Measurements from ENCODE around the gene SPTBN5. TPM values are rescaled to one million over a fixed set of nuclear protein-coding genes. Genes with fewer than 3 reads are reported as not detected.

SPTBN5 gene
- 1.7 and 1.9 TPM in 2 replicates for total RNA-seq (2014; rRNA removed; shearing (Covaris generic))

DNA sequence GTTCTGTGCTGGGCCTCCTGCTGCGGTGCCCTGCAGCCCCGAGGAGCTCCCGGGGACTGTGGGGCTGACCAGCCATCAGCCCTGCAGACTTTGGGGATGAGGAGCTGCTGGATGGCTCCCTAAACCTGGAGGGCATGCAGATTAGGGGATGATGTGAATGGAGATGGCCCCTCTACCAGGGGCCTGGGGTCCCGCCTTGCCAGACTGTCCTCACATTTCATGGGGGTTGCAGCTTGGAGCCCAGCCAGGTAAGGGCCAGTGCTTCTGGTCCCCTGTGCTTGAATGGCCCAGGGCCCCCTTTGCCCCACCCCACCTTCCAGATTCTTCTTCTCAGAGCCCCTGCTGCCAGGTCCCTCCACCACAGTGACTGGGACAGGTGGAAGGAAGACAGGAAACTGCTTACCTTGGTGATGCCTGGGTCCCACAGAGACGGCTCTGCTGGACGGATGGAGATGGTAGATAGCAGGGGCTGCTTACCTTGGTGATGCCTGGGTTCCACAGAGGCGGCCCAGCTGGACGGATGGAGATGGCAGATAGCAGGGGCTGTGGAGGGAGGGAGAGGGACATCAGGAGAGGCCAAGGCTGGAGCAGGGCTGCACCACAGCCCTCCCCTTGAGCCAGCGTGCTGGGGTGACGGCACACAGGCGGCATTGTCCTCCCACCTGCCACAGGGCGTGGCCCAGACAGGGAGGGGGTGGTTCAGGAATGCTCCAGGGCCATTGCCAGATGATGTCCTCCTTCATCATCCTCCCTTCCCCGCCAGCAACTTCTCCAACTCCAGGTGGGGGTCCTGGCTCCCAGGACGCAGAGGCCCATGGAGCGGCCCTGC is at the start of gene SPTBN5:
TSS of gene SPTBN5 (minus strand) at position 632 of the 829 bp plus-strand sequence. CDS start at position 76, 556 bp downstream.
- no peak for DNase-seq (ENCODE audit: low read depth)

DNA sequence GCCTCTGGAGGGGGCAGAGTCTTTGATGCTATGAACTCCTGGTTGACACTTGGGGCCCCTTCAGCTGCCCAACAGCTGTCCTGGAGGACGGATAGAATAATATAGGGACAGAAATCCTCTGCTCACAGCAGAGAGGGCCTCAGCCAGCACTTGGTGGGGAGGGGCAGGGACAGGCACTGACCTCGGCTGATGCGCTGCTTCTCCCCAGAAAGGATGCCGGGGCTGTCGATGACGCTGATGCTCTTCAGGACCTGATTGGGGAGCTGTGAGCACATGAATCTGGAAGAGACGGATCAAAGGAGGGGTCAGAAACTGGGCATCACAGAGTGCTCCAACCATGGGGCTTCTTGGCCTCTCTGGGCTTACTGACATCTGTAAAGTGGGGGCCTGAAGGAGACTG is 49.0 kb upstream of the SPTBN5 start:
- no peak for DNase-seq (ENCODE audit: low read depth)

GRCh38 chr15:41941644-41942415 is 48.0 kb upstream of the SPTBN5 start:
- peak; percentile 65 for DNase-seq (ENCODE audit: low read depth)

- peak; percentile 89 for DNase-seq (ENCODE audit: low read depth)
These were observed 46.6 kb upstream of the SPTBN5 start for GRCh38 chr15:41940441-41940857.

DNA sequence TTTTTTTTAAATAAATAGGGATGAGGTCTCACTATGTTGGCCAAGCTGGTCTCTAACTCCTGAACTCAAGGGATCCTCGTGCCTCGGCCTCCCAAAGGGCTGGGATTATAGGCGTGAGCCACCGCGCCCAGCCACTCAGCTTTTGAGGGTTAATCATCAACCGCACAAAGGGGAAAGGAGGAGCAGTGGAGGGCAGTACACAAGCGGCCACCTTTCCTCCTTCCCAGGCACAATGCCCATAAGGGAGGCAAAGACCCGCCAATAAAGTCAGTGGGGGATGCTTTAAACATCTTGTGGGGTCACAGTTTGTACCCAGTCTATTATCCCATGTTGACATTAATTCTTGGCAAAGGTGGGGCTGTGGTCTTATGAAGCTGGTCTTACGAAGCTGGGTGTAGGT is 46.1 kb upstream of the SPTBN5 start:
- DNase-seq (ENCODE audit: low read depth) = no peak

- no peak for DNase-seq (ENCODE audit: low read depth)
These were observed 43.7 kb upstream of the SPTBN5 start for GRCh38 chr15:41937568-41937923.

DNA sequence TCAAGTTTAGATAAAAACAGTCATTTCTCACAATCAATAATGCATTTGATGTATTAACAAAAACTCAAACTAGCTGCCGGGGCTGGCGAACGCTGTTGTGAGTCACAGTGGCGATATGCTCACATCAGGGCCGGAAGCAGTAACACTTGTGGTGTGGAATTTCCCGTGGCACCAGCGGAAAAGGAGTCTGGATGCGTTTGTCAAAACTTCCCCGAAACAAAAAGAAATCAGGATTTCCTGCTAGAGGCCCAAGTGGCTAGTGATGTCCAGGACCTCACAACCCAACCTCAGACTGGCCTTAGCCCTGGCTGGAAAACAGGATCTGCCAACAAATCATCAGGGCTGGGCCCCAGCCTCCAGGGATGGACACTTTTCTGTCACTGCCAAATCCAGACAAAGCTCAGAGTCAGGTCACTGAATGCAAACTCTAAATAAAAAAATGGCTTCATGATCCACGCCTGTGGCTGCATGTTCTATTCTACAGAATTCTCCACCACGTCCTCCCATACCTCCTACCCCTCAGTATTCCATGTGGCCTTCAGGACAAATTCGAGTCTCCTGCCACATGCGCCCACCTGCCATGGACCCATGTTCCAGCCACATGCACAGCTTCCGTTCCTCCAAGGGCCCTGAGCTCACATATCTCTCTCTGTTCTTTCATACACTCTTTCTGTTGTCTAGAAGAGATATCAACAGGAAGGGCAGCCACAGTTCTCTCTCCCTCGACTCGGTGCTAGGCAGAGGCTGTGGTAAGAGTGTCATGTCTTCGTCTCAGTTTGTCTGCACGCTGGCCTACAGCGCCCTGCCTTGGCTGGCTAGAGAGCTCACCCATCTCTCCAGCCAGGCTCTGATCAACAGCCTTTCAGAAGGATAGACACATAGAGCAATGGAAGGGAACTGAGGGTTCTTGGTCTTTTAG is 43.1 kb upstream of the SPTBN5 start:
- DNase-seq (ENCODE audit: low read depth) = peak; percentile 56

GRCh38 chr15:41936155-41936554 is 42.3 kb upstream of the SPTBN5 start:
- DNase-seq (ENCODE audit: low read depth) = no peak

DNA sequence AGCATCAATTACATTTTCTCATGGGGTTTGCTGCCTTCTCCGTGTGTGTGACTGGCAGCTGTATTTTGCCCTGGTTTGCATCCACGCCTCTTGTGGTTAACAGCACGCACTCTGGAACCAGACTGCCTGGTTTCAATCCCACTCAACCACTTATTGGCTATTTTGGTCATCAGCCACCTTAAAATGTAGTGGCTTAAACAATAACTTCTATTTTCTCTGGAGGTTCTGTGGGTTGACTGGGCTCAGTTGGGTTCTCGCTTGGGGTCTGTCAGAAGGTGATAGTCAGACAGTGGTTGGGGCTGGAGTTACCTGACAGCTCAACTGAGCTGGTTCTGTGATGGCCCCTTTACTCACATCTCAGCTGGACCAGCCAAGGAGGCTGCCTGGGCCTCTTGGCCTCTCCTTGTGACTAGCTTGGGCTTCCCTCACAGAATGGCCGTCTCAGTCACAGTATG is 41.7 kb upstream of the SPTBN5 start:
- DNase-seq (ENCODE audit: low read depth) = peak; percentile 65

- peak; percentile 70 for DNase-seq (ENCODE audit: low read depth)
These were observed 41.0 kb upstream of the SPTBN5 start for GRCh38 chr15:41934843-41935242.

DNA sequence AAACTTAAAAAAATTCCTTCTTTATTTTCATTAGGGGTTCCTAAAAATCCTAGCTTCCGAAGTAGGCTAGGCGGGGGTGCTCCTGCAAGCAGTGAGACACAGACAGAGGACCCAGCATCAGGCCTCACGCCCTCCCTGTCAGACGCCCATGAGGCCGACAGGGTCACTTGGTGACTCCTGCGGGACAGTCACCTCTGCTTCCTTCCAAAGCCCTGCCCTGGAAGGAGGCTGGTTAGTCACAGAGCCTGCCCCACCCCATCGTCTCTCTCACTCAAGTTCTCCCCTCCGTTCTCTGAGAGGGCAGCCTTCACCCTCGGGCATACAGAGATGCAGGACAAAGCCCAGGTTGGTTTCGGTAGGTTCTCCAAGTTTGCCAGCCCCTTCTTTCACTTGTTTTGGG is 39.9 kb upstream of the SPTBN5 start:
- DNase-seq (ENCODE audit: low read depth) = peak; percentile 76

DNA sequence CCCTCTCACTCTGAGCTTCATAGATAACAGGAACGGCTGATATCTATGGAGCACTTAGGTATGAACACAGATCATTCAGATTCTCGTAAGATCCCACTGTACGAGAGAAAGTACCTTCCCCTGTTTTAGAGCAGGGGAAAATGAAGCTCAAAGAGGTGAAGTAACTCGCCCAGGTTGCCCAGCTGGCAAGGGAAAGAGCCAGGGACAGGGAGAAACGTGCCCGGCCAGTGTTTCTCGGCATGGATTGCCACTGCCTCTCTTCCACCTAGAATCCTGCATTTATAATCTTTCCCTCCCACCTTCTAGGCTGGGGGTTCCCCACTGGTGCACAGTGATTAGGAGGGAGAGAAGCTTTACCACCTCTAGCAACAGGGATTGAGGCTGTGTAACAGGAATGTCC is 39.5 kb upstream of the SPTBN5 start:
- DNase-seq (ENCODE audit: low read depth) = no peak

GRCh38 chr15:41932511-41933289 is 38.8 kb upstream of the SPTBN5 start:
- no peak for DNase-seq (ENCODE audit: low read depth)

DNA sequence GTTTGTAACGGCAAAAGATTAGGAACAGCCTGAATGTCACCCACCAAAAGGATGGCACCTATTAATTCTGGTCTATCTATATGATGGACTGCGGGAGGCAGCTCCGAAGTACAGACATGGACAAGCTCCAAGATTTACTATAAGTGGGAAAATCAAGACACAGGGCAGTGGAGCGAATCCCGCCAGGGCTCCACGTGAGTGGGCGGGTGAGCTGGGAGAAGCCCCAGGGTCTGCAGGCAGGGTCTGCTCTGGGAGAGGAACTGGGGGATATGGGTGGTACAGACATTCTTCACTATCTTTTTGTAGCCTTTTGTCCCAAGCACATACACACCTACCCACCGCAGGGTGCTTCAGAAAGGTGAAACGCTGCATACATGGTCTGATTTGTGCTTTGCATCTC is 38.2 kb upstream of the SPTBN5 start:
- DNase-seq (ENCODE audit: low read depth) = no peak

DNA sequence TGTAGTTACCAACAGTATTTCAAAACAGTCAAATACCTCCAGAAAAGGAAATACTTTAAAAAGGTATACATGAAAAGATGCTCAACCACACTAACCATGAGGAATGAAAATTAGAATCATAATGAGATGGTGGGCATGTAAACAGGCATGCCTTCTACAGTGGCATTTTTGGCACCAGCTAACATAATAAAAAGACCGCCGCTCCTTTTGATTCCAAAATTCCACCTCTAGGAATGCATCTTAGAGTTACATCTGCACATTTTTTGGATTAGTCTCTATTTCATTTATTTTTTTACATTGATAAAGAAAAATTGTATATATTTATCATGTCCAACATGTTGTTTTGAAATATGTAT is 37.0 kb upstream of the SPTBN5 start:
- no peak for DNase-seq (ENCODE audit: low read depth)

- DNase-seq (ENCODE audit: low read depth) = peak; percentile 99
These were observed 36.5 kb upstream of the SPTBN5 start for GRCh38 chr15:41930221-41930866.

DNA sequence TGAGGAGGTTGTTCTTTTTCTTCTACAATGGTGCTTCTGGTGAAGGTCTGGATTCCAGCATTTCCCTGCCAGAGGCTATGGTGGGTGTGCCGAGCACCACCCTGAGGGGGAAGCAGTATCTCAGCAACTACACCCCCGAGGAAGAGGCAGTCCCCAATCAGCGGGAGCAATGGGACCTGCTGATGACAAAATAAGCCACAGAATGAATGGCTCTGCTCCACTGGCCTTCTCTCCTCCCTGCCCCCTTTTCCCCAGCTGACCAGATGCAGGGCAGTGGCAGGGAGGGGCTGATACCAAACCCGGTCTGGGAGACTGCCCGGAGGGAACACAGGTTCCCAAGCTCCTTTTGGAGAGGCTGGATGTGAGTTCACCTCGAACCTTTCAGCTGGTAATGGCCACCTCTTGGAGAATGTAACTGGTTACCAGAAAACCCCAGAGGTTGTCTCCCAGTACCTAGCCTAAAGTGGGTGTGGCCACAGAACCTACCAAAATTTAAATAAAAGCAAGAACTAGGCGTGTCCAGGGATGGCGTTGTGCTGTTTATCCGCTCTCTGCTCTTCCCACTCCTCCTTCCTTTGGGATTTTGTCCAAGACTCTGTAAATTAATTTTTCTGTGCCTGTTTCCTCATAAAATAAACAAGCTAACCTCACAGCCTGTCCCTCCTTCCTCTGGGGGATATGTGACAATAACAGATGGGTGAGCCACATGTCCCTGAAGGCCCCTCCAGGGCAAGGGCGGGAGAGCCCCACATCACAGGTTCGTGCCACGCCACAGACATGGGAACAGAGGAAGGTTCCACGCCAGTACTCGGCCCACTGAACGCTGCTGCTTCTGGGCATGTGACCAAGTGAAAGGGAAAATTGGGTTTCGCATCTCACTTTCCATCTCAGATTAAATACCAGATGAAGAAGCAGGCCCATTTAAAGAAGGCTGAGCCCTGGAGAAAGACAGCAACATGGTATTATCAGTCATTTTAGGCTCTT is 35.1 kb upstream of the SPTBN5 start:
- DNase-seq (ENCODE audit: low read depth) = peak; percentile 95

GRCh38 chr15:41928100-41928499 is 34.2 kb upstream of the SPTBN5 start:
- DNase-seq (ENCODE audit: low read depth) = no peak

DNA sequence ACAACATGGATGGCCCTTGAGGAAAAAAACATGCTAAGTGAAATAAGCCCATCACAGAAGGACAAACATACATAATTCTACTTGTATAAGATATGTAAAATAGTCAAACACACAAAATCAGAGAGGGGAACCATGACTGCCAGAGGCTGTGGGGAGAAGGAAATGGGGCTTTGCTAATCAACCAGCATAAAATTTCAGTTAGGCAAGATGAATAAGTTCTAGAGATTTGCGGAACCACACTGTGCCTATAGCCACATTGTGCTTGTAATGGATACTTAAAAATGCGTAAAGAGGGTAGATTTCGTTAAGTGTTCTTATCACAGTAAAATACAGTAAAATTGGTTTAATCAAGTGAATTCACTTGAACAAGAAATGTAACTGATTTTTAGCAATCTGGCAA is 33.7 kb upstream of the SPTBN5 start:
- no peak for DNase-seq (ENCODE audit: low read depth)

Measured in RPMI7951 (cell line).